PC-3 (cell line): Measurements from ENCODE around the gene HTR5A.

ENCODE experiments used
- EZH2 ChIP-seq: fragments of 300-600 bp; sonication (generic); IDR thresholded peaks from one replicate; pipeline ENCODE4 v1.6.1; 2017; ENCODE audit warnings: antibody characterized with exemption, mild to moderate bottlenecking, low read length; ENCODE audit not compliant: unreplicated experiment
- TF ChIP-seq, protein P1 (sequence below): fragments of 300-600 bp; sonication (generic); conservative IDR thresholded peaks from 2 replicates; pipeline ENCODE4 v1.5.1; 2017; ENCODE audit warnings: antibody characterized with exemption, low read depth, mild to moderate bottlenecking, low read length

DNA sequence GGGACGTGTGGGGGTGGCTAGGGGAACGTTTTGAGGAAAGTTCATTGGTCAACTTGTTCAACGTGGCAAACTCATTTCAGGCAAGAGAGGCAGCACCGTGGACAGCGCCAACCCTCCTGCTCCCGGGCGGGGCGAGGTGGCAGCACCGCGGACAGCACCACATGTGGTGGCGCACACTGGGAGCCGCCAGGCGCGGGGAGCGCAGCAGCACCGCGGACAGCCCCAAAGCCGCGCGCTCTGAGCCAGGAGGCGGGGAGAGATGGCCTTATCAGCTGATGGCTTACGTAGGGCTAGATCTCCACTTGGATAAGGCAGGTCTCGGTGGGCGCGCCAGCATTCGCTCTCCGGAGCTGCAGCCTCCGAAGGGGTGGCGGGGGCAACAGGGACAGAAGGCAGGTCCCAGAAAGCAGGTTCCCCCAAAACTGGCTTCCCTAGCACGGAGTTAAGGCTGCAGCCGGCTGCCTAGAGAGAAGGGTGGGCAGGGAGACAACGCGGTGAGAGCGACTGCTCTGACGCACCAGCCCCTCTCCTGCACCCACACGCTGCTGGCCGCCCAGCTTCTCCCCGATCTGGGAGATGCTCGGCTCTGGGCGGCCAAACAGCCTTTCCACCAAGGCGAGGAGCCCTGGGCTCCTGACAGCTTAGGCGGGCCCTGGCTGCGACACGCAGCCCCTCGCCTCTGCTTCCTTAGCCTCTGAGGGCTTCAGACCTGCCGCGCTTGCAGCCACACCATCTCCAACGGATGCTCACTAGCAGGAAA, at the start of gene HTR5A:
- TF ChIP-seq, protein P1, sequence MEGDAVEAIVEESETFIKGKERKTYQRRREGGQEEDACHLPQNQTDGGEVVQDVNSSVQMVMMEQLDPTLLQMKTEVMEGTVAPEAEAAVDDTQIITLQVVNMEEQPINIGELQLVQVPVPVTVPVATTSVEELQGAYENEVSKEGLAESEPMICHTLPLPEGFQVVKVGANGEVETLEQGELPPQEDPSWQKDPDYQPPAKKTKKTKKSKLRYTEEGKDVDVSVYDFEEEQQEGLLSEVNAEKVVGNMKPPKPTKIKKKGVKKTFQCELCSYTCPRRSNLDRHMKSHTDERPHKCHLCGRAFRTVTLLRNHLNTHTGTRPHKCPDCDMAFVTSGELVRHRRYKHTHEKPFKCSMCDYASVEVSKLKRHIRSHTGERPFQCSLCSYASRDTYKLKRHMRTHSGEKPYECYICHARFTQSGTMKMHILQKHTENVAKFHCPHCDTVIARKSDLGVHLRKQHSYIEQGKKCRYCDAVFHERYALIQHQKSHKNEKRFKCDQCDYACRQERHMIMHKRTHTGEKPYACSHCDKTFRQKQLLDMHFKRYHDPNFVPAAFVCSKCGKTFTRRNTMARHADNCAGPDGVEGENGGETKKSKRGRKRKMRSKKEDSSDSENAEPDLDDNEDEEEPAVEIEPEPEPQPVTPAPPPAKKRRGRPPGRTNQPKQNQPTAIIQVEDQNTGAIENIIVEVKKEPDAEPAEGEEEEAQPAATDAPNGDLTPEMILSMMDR = no peak
- TF ChIP-seq EZH2 = no peak
